SK-N-MC (cell line): ENCODE data around the gene MBOAT7.

ENCODE experiments used
- EZH2 ChIP-seq: fragments of 200-600 bp; sonication (generic); IDR thresholded peaks from one replicate; pipeline ENCODE4 v1.6.1; 2017; ENCODE audit warnings: antibody characterized with exemption
- POLR2AphosphoS5 ChIP-seq: IDR thresholded peaks from 2 replicates; pipeline ENCODE4 v1.6.1; 2012; ENCODE audit warnings: mild to moderate bottlenecking, low read depth, low read length, borderline replicate concordance

GRCh38 chr19:54137699-54138488 is 51.5 kb downstream of the MBOAT7 start, which contains the start of gene CNOT3:
- TF ChIP-seq EZH2 (no peak), POLR2AphosphoS5 (peak; percentile 76)
